ENCODE measurements around the gene PGBD4.

The PGBD4 gene
- 18.2 to 21.4 reads per million in 2 donors for total RNA-seq

DNA sequence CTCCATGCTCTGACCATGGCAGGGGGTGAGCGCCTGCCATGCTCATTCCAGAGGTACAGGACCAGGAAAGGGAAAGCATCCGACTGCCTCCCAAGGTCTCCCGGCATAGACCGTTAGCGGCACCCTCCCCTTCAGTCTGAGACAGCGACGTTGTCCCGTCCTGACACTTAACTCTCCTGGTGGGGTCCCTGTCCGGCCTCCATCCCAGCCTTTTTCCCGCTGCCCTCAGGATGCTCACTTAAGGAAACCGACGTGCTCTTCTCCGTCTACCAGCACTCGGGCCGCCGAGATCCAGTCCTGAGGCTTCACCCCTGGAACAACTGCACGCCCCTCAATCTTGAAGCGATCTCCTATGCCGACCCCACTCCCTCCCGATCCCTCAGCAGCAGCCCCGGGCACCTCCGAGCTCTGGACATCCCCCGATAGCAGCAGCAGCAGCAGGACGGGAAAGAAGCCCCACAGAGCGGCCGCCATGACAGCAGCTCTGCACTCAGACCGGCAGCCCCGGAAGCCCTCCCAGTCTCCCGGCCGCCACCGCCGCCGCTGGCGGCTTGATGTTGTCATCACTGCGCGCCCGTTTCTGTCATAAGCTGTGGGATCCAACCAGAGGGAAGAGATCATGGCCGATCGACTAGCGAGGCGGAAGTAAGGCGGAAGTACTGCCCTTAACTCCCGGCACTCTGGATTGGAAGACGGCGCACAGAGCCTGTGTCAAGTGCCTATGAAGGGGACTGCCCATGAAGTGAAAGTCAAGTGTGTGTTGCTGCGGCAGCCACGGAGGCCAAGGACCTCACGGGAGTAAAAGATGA, at the start of gene PGBD4, which contains the start of gene EMC7:
Gene PGBD4 (plus strand): TSS at position 718 of the 809 bp plus-strand sequence. CDS start 449 bp downstream, outside the sequence.
Gene EMC7 (minus strand): TSS at position 497 of the 809 bp plus-strand sequence. CDS start 23 bp downstream, at position 474.
- peak; percentile 92 for DNase-seq

DNA sequence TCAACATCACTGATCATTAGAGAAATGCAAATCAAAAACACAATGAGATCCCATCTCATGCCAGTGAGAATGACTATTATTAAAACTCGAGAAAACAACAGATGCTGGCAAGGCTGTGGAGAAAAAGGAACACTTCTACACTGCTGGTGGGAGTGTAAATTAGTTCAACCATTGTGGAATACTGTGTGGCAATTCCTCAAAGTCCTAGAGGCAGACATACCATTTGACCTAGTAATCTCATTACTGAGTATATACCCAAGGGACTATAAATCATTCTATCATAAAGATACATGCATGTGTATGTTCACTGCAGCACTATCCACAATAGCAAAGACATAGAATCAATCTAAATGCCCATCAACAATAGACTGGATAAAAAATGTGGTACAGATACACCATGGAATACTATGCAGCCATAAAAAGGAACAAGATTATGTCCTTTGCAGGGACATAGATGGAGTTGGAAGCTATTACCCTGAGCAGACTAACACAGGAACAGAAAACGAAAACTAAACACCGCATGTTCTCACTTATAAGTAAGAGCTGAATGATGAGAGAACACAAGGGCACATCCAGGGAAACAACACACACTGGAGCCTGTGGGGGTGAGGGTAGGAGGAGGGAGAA, 47.7 kb upstream of the PGBD4 start:
- no peak for DNase-seq

DNA sequence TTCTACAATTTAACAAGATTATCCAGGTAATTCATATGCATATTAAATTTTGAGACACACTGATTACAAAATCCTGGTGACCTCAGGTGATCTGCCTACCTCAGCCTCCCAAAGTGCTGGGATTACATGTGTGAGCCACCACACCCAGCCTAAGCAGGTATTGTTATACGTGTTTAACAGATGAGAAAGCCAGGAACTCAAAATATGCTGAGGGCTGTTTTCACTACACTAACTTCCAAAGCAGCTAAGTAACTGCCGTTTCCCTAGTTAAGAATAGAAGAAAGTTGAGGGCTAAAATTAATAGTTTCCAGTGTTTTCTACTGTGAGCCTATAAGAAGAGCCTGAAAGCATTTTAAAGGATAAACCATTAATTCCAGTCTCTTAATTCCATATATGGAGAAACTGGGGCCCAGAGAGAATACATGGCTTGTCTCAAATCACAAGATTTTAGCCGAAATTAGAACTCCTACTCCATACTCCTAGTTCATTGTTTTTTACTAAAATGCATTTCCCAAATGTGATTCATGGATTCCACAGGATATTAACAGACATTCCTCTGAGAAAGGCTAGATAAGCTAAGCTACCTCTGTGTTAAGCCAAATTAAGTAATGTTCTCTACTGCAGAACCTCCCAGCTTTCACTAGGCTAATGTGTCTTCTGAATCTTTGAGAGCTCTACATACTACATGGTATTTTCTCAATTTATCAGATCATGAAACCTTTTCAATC, 45.9 kb upstream of the PGBD4 start:
- DNase-seq, result no peak

DNA sequence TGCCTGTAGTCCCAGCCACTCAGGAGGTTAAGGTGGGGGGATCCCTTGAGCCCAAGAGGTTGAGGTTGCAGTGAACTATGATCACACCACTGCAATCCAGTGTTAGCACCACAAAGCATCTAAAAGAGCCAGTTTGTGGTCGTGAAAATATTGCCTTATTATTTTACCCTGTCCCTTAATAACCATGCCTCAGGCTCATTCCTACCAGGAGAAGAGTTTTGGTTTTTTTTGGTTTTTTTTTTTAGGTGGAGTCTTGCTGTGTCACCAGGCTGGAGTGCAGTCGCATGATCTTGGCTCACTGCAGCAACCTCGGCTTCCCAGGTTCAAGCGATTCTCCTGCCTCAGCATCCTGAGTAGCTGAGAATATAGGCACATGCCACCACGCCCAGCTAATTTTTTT, 45.0 kb upstream of the PGBD4 start:
- no peak for DNase-seq

- no peak for DNase-seq
These were observed 42.4 kb upstream of the PGBD4 start for GRCh38 chr15:34059476-34059875.

- no peak for DNase-seq
These were observed 41.9 kb upstream of the PGBD4 start for GRCh38 chr15:34059946-34060345.

DNA sequence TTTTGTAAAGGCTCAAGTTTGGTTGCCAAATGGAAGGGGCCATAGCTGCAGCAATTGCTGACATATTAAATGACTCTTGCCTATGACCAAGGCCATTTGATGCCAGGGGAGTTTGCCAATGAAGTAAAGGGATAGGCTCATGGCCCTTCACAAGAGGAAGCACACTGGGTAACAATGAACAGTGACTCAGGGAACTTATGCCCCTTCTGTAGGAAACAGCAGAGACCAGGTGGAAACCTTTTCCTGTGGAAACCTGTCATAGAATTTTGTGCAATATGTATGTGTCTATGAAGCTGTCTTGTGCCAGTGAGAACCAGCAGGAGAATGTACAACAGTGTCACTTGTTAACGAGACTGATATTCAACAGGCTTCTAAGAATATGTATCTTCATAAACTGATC, 37.4 kb upstream of the PGBD4 start:
- no peak for DNase-seq

- no peak for DNase-seq
These were observed 36.6 kb upstream of the PGBD4 start for GRCh38 chr15:34065261-34065660.

GRCh38 chr15:34065941-34066340, 35.9 kb upstream of the PGBD4 start:
- no peak for DNase-seq

GRCh38 chr15:34070003-34070402, 31.9 kb upstream of the PGBD4 start:
- no peak for DNase-seq

DNA sequence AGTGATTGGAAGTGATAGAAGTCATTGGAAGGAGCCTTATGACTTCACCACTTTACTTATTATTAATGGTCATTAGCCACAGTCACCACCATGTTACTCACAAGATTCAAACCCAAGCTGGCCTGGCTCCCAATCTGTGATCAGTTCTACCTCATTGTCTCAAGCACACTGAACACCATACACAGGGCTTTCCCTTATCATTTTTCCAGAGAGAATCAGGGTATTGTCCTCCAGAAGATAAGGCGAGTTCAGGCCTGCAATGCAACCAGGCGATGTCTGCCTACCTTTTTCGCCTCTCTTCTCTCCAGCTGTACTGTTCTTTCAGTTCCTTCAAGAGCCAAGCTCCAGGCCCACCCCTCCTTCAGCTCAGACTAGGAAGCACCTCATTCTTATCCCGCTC, 25.1 kb upstream of the PGBD4 start:
- no peak for DNase-seq

DNA sequence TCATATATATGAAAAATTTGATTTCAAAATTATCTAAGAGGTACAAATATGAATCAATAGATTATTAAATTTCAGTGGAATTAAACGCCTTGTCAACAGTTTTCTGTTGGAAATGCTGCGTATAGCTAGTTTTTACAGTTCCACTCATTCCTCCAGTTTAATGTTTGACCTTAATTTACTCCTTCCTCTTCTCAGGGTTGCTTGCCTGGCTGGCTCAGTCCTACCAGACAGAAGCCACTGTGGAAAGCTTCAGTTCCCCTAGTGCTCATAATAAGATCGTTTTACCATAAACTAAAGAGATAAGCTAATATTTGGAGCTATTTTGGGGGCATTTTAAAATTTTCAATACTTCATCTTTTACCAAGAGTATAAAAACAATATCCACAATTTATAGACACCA, 23.0 kb upstream of the PGBD4 start:
- no peak for DNase-seq

- no peak for DNase-seq
These were observed 22.0 kb upstream of the PGBD4 start for GRCh38 chr15:34079904-34080303.

GRCh38 chr15:34084086-34084485, 17.8 kb upstream of the PGBD4 start:
- no peak for DNase-seq

GRCh38 chr15:34085746-34086145, 16.1 kb upstream of the PGBD4 start:
- no peak for DNase-seq

DNA sequence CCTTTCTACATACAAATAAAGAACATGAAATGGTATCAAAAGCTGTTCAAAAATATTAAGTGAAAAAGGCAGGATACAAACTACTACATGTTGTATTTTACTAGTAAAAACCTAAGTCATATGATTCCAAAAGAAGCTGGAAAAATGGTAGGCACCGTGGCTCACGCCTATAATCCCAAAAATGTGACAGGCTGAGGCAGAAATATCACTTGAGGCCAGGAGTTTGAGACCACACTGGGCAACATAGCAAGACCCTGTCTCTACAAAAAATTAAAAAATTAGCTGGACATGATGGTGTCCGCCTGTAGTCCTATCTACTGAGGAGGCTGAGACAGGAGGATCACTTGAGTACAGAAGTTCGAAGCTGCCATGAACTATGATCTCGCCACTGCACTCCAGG, 2.0 kb upstream of the PGBD4 start:
- no peak for DNase-seq

DNA sequence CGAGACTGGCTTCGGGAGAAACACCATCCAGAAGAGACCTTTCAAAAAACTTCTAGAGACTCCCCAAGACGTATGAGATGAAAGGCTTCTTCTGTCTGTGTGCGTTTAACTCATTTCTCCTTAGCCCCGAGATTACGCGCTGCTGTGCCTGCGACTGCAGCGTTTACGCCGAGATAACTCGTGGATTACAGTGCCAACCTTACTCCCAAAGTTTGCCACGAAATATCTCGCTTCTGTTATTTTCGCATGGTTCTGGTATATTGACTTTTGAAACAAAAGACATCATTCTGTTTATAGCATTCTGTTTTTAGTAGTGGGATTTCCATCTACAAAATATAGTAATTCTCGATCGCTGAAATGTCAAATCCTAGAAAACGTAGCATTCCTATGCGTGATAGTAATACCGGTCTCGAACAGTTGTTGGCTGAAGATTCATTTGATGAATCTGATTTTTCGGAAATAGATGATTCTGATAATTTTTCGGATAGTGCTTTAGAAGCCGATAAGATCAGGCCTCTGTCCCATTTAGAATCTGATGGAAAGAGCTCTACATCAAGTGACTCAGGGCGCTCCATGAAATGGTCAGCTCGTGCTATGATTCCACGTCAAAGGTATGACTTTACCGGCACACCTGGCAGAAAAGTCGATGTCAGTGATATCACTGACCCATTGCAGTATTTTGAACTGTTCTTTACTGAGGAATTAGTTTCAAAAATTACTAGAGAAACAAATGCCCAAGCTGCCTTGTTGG, 467 bp downstream of the PGBD4 start:
- no peak for DNase-seq

- no peak for DNase-seq
These were observed 4.5 kb downstream of the PGBD4 start for GRCh38 chr15:34106423-34106822.

- DNase-seq, result no peak
These were observed 5.4 kb downstream of the PGBD4 start for GRCh38 chr15:34107315-34107714.

GRCh38 chr15:34109797-34110663, 8.1 kb downstream of the PGBD4 start:
- no peak for DNase-seq

- no peak for DNase-seq
These were observed 9.6 kb downstream of the PGBD4 start for GRCh38 chr15:34111488-34111887.

DNA sequence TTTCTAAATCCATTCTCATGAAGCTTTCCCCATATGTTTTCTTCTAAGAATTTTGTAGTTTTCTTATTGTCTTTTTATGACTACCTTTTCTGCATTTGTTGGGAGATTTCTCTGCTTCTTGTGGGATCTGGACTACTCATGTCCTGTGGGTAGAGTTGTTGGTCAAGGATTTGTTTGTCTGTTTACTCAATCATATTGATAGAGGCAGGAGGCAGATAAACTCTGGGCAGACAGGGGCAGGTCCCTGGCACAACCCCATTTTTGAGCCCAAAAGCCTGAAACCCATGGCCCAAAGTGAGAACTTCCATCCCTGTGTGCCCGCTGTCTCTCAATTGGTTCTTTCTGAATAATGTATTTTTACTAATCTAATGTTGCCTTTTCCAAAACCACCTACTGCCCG, 12.3 kb downstream of the PGBD4 start:
- DNase-seq, result no peak

Data from activated gamma-delta T cell (primary cell).